ENCODE measurements around the gene USH2A. TPM values are rescaled to one million over a fixed set of nuclear protein-coding genes. Genes with fewer than 3 reads are reported as not detected.

USH2A gene
- total RNA-seq, 2 donors from 2014 or later = 0.74 TPM; not detected in 1

DNA sequence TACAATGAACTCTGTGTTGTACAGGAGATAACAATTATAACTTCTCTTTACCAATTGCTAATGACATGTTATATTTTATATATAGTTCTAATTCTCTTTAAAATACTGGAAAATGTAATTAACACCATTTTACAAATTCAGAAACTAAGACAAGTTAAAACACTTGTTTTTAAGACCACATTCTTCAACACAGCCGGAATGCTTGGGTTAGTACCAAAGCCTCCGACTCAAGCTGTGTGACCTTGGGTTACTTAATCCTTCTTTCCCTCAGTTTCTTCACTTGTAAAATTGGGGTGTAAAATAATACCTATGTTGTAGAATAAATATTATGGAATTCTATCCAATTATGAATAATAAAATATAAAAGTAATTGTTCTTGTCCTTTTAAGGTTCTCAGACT, 378.7 kb downstream of the USH2A start:
- WGBS = 76% methylated on average over 2 of the region's 2 CpGs
- no peak overlapping the region for H3K4me3 ChIP-seq
- intact Hi-C loops (cut with DNase I) = no loop called here

DNA sequence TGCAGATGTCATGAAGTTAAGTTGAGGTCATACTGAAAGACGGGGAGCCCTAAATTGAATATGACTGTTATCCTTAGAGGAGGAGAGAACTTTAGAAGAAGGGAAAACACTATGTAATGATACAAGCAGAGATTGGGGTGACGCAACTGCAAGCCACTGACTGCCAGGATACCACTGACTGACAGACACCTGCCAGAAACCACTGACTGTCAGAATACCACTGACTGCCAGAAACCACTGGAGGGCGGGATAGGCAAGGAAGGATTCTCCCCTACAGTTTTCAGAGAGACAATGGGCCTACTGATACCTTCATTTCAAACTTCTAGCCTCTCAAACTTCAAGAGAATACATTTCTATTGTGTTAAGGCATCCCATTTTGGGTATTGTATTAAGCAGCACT, 388.7 kb downstream of the USH2A start:
- no peak for TF ChIP-seq POLR2A (IDR thresholded peaks at IDR 0.05)
- TF ChIP-seq, protein P1, sequence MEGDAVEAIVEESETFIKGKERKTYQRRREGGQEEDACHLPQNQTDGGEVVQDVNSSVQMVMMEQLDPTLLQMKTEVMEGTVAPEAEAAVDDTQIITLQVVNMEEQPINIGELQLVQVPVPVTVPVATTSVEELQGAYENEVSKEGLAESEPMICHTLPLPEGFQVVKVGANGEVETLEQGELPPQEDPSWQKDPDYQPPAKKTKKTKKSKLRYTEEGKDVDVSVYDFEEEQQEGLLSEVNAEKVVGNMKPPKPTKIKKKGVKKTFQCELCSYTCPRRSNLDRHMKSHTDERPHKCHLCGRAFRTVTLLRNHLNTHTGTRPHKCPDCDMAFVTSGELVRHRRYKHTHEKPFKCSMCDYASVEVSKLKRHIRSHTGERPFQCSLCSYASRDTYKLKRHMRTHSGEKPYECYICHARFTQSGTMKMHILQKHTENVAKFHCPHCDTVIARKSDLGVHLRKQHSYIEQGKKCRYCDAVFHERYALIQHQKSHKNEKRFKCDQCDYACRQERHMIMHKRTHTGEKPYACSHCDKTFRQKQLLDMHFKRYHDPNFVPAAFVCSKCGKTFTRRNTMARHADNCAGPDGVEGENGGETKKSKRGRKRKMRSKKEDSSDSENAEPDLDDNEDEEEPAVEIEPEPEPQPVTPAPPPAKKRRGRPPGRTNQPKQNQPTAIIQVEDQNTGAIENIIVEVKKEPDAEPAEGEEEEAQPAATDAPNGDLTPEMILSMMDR (IDR thresholded peaks at IDR 0.05) = no peak
- TF ChIP-seq POLR2AphosphoS5 (IDR thresholded peaks at IDR 0.05) = no peak
- Histone ChIP-seq H3K4me3 (no peak overlapping the region), H3K27ac (no peak overlapping the region), H3K36me3 (no peaks in the 10 kb centered on the region), H3K4me1 (replicated peaks) (no peaks in the 10 kb centered on the region), H3K27me3 (replicated peaks; ENCODE audit: insufficient read depth) (no peaks in the 10 kb centered on the region), H3K9me3 (no peaks in the 10 kb centered on the region)
- DNase-seq (ENCODE audit: low spot score) = no peak
- intact Hi-C loops (cut with DNase I) = no loop called here
- 63% methylated on average over 3 of the region's 3 CpGs for WGBS

More for the DNA sequence above, 378.7 kb downstream of the USH2A start:
- Histone ChIP-seq H3K9me3 (no peaks in the 10 kb centered on the region), H3K36me3 (no peaks in the 10 kb centered on the region), H3K27me3 (replicated peaks; ENCODE audit: insufficient read depth) (no peaks in the 10 kb centered on the region), H3K4me1 (replicated peaks) (no peaks in the 10 kb centered on the region), H3K27ac (no peak overlapping the region)
- no peak for DNase-seq (ENCODE audit: low spot score)
- TF ChIP-seq, protein P1 (IDR thresholded peaks at IDR 0.05) = no peak
- no peak for TF ChIP-seq POLR2A (IDR thresholded peaks at IDR 0.05)
- TF ChIP-seq POLR2AphosphoS5 (IDR thresholded peaks at IDR 0.05) = no peak

DNA sequence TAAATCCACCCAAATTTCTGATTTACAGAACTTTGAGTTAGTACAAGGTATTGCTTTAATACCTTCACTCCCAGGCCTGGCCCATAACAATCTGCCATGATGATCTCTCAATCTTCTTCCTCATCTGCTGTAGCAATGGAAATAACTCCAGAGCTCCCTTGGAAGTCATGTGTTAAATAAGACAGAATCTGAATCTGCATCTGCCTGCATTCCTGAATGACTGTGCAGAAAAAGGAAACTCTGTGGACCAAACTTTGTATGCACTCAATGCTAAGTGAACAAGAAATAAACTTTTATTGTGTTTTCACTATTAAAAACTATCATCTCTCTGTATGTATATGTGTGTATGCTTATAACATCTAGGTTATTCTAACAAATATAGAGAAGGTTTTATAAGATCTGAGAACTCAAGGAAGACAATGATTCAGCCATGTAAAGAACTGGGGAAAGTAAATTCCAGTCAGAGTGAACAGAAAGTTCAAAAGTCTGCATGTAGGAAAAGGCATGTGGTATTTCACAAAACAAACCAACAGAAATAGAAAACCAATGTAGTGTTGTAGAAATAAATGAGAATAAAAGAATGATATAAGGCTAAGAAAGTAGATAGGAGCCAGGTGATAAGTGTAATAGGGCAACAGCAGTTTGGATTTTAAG, 390.2 kb downstream of the USH2A start:
- intact Hi-C loops (cut with DNase I) = no loop called here
- no peak for TF ChIP-seq POLR2AphosphoS5 (IDR thresholded peaks at IDR 0.05)
- TF ChIP-seq POLR2A (IDR thresholded peaks at IDR 0.05) = no peak
- TF ChIP-seq, protein P1 (IDR thresholded peaks at IDR 0.05) = no peak
- no peaks in the 10 kb centered on the region for H3K36me3 ChIP-seq
- H3K27me3 ChIP-seq (replicated peaks; ENCODE audit: insufficient read depth) = no peaks in the 10 kb centered on the region
- H3K9me3 ChIP-seq = no peaks in the 10 kb centered on the region
- no peak for DNase-seq (ENCODE audit: low spot score)
- no peak overlapping the region for H3K4me3 ChIP-seq
- no peaks in the 10 kb centered on the region for H3K4me1 ChIP-seq (replicated peaks)
- H3K27ac ChIP-seq = no peak overlapping the region

DNA sequence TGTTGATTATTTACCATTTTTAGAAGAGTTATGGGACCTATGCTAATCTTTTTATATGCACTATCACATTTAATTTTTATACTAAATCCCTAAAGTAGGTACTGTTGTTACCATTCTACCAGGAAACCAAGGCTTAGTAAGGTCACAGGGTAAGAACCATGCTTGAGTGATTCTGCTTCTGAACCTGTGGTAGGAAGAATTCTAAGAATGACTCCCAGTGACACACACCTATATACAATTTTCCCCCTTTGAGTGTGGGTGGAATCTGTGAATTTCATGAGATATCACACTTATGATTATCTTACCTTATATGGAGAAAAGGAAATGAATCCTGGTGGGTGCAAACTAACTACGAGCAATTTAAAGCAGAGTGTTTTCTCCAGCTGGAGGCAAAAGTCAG, 391.0 kb downstream of the USH2A start:
- TF ChIP-seq POLR2A (IDR thresholded peaks at IDR 0.05) (no peak), POLR2AphosphoS5 (IDR thresholded peaks at IDR 0.05) (no peak)
- TF ChIP-seq, protein P1 (IDR thresholded peaks at IDR 0.05) = no peak
- DNase-seq (ENCODE audit: low spot score) = no peak
- Histone ChIP-seq H3K36me3 (no peaks in the 10 kb centered on the region), H3K27me3 (replicated peaks; ENCODE audit: insufficient read depth) (no peaks in the 10 kb centered on the region), H3K4me1 (replicated peaks) (no peaks in the 10 kb centered on the region), H3K4me3 (no peak overlapping the region), H3K9me3 (no peaks in the 10 kb centered on the region), H3K27ac (no peak overlapping the region)
- WGBS = 91% methylated on average over 1 of the region's 1 CpG
- intact Hi-C loops (cut with DNase I) = no loop called here

DNA sequence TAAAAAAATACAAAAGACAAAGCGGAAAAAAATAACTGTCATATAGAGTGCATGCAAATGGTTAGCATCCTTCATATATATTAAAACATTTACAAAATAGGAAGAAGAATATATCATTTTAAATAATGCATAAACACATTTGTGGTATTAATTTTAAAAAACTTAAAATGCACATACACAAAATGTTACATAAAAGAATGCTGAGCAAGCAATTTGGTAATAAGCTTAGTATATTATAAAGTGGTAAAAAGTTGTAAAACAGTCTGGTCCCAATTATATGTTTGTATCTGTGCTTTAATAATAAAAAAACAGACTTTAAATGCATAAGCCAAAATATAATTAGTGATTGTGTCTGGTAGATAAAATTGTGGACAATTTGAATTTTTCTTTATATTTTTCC, 394.6 kb downstream of the USH2A start:
- 95% methylated on average over 1 of the region's 1 CpG for WGBS
- Histone ChIP-seq H3K27me3 (replicated peaks; ENCODE audit: insufficient read depth) (no peaks in the 10 kb centered on the region), H3K4me1 (replicated peaks) (no peaks in the 10 kb centered on the region), H3K9me3 (no peaks in the 10 kb centered on the region), H3K27ac (no peak overlapping the region), H3K4me3 (no peak overlapping the region), H3K36me3 (no peaks in the 10 kb centered on the region)
- DNase-seq (ENCODE audit: low spot score) = no peak
- no peak for TF ChIP-seq POLR2AphosphoS5 (IDR thresholded peaks at IDR 0.05)
- TF ChIP-seq, protein P1 (IDR thresholded peaks at IDR 0.05) = no peak
- TF ChIP-seq POLR2A (IDR thresholded peaks at IDR 0.05) = no peak
- intact Hi-C loops (cut with DNase I) = no loop called here

All from prostate gland (tissue), 2 donors.